GDM1 (cell line): ENCODE measurements around the gene GIN1.
"Not testable (repeated sequence)": the region's sequence is repeated elsewhere in the genome, so short reads cannot be mapped to it uniquely, and the experiment has no call there.

ENCODE experiments used
- DNase-seq: peaks from one replicate; lab custom pipeline; 2025; lab: John Stamatoyannopoulos, UW

Gene GIN1

DNA sequence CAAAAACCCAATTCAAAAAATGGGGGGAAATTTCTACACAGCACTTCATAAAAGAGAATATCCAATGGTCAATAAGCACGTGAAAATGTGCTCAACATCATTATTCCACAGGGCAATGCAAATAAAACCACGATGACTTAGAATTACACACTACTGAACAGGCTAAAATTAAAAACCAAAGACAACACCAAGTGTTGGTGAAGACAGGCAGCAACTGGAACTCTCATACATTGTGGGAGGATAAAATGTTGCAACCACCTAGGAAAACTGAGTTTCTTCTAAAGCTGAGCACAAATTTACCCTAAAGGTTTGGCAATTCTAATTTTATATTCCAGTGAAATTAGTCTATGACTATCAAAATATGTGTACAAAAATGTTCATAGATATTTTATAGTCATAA is 9.5 kb downstream of the GIN1 start:
- no peak for DNase-seq

- DNase-seq = no peak
These were observed 10.7 kb downstream of the GIN1 start for GRCh38 chr5:103109277-103109676.

- DNase-seq = no peak
These were observed 11.9 kb downstream of the GIN1 start for GRCh38 chr5:103108086-103108485.

DNA sequence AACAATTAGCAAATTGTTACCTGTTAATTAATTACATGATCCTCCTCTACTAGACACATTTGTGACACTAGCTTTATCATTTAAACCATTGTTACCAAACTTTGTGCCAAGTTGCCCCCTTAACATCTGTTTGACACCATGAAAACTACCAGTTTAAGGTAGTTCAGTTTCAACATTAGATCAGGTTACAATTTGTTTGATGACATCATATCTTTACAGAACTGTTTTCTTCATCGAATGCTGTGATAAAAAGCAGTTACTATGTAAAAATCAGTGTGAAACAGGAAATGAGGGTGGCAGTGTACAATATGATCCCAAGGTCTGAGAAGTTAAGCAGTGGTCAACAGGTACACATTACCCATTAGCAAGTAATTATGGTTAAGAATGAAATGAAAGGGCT is 17.7 kb downstream of the GIN1 start:
- DNase-seq = no peak

- DNase-seq = no peak
These were observed 18.7 kb downstream of the GIN1 start for GRCh38 chr5:103101079-103101750.

DNA sequence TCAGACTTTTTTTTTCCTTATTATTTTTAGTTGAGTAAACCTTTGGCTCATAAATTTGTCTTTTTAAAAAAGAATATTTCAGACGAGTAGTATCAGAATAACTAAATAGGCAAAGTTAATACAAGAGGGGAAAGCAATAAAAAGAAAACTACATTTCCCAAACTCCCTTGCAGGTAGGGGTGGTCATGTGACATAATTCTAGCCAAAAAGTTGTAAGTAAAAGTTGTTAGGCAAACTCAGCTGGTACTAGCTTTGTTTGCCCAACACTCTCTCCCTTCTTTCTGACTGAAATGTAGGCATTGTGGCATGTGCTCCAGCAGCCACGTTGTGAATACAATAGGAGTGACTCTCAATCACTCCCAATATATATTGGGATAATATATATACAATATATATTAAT is 20.9 kb downstream of the GIN1 start:
- DNase-seq = no peak

- no peak for DNase-seq
These were observed 25.2 kb downstream of the GIN1 start for GRCh38 chr5:103094737-103095136.

GRCh38 chr5:103093727-103094126 is 26.2 kb downstream of the GIN1 start:
- DNase-seq = no peak

DNA sequence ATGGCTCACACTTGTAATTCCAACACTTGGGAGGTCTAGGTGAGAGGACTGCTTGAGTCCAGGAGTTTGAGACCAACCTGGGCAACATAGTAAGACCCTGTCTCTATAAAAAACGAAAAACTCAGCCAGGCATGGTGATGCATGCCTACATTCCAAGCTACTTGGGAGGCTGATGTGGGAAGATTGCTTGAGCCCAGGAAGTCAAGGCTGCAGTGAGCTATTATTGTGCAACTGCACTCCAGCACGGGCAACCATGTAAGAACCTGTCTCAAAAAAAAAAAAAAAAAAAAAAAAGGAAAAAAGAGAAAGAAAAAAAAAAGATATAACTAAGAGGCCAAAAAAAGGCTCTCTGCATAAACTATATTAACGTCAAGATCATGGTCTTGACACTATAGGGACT is 27.3 kb downstream of the GIN1 start:
- no peak for DNase-seq

GRCh38 chr5:103090791-103091190 is 29.1 kb downstream of the GIN1 start:
- DNase-seq = no peak

GRCh38 chr5:103089272-103089671 is 30.7 kb downstream of the GIN1 start:
- no peak for DNase-seq

GRCh38 chr5:103086547-103086946 is 33.4 kb downstream of the GIN1 start:
- DNase-seq = no peak

DNA sequence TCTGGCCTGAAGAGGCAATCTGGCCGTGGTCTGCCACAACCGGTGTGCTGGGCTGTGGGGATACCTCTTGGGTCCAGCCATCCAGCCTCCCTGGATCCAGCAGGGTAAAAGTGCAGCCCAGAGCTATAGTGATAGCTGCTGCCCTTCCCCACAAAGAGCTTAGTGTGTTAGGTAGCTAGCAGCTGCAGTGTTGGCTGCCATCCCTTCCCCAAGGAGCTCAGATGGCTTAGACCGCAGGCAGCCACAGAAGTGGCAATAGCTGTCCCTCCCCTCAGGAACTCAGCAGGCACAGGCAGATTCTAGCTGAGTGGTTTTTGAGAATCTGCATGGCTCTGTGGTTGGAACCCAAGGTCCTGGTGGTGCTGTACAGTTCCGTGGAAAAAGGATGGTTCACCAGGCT is 40.1 kb downstream of the GIN1 start:
- DNase-seq = no peak

- no peak for DNase-seq
These were observed 44.5 kb downstream of the GIN1 start for GRCh38 chr5:103075442-103075841.

GRCh38 chr5:103073500-103073899 is 46.4 kb downstream of the GIN1 start:
- DNase-seq = not testable (repeated sequence)

DNA sequence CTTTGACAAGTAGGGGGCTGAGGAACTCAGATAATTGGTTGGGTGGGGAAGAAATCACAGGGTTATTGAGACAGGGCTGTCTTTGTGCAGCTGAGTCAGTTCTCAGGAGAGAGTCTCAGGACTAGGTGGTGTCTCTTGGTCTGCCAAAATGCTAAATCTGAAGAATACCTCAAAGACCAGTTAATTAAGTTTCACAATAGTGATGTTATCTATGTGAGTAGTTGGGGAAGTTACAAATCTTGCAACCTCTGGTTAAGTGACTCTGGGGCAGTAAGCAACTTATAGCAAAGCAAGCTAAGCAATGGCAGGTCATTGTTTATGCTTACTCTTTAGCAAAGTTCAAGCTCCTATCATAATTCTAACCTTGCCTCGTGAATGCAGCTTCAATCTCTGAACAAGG is 53.6 kb downstream of the GIN1 start:
- peak; percentile 0 for DNase-seq

GRCh38 chr5:103060424-103060954 is 59.4 kb downstream of the GIN1 start:
- no peak for DNase-seq

DNA sequence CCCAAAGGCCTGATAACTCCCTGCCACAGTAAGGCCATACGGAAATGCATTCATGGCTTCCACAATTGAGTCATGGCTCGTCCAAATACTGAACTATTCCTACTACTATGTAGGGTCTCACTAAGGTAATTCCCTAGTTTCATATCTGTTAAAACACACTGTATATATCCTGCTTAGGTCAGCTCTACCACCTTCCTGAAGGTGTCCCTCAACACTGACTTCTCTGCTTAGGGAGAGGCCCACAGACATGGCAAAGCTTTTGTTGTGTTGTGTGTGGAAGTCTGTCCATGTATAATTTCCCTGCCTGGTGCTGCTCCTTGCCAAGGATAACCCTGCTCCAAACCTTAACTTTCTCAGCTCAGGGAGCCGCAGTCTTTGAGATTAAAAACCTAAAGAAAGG is 60.4 kb downstream of the GIN1 start:
- DNase-seq = no peak

- DNase-seq = no peak
These were observed 62.5 kb downstream of the GIN1 start for GRCh38 chr5:103057208-103058130.

DNA sequence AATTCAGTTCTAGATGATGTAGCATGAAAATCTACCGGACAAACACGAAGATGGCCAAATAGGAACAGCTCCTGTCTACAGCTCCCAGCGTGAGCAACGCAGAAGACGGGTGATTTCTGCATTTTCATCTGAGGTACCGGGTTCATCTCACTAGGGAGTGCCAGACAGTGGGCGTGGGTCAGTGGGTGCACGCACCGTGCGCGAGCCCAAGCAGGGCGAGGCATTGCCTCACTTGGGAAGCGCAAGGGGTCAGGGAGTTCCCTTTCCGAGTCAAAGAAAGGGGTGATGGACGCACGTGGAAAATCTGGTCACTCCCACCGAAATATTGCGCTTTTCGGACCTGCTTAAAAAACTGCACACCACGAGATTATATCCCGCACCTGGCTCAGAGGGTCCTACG is 73.2 kb downstream of the GIN1 start:
- DNase-seq = not testable (repeated sequence)

DNA sequence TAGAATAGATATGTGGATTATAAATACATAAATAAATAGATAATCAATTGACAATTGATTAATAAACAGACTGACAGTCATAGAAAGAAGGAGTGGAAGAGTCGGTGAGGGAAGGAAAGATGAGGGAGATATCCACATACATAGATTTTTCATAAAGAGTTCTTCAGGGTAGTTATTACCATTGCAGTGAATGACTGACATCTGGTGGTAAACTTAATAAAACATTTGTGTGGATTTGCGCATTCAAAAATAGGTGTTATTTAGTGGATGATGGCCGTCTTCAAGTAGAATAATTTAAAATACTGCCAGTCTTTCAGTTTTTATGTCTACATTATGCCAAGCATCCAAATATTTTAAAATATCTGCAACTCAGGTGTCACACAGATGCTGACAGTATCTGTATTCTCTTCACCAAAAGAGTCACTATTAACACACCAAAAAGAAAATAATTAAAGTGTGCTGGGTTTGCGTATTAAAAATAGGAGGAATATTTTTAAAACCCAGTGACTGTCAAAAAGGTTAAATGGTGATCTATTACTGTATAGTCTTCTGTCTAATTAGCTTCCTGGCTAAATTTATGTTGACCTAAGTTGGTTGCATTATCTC is 78.8 kb downstream of the GIN1 start:
- peak; percentile 39 for DNase-seq

GRCh38 chr5:103037673-103038455 is 82.1 kb downstream of the GIN1 start:
- DNase-seq = no peak
